K562 (cell line): ENCODE measurements around the gene ENOX2. TPM values are rescaled to one million over a fixed set of nuclear protein-coding genes. Genes with fewer than 3 reads are reported as not detected.

ENCODE experiments used
- ARID1B ChIP-seq: fragments of 450-650 bp; IDR thresholded peaks from 2 replicates; pipeline ENCODE4 v1.6.1; 2016; ENCODE audit warnings: antibody characterized with exemption, mild to moderate bottlenecking, inconsistent platforms
- CAMTA2 ChIP-seq: fragments of 250-450 bp; sonication (Bioruptor Pico); conservative IDR thresholded peaks from 2 replicates; pipeline ENCODE4 v1.5.1; 2022
- E2F6 ChIP-seq, 2 experiments: IDR thresholded peaks; 2 replicates each; pipeline ENCODE4 v1.6.1; 2011; ENCODE audit warnings: borderline replicate concordance in 1 of 2, control low read depth in 1 of 2, low read depth in 1 of 2, low read length in 1 of 2, mild to moderate bottlenecking in 1 of 2, mixed read lengths in 1 of 2, moderate library complexity in 1 of 2; ENCODE audit not compliant: insufficient read depth in 1 of 2, insufficient read length in 1 of 2, poor library complexity in 1 of 2, severe bottlenecking in 1 of 2; ENCODE audit errors: extremely low read depth in 1 of 2
- GTF2E2 ChIP-seq: fragments of 200-800 bp; sonication (Bioruptor generic); IDR thresholded peaks from 2 replicates; pipeline ENCODE4 v1.6.1; 2016; ENCODE audit warnings: missing genetic modification characterization, missing compliant biosample characterization
- MAX ChIP-seq: sonication (generic); formaldehyde crosslinking; IDR thresholded peaks from 2 replicates; pipeline ENCODE4 v1.9.0; 2022; ENCODE audit warnings: mild to moderate bottlenecking, missing genetic modification reagents
- NR2C1 ChIP-seq, 2 experiments: fragments of 450-650 bp; IDR thresholded peaks; 2 replicates each; pipeline ENCODE4 v1.6.1; 2017; ENCODE audit warnings: mild to moderate bottlenecking in 2 of 2, antibody characterized with exemption in 1 of 2, inconsistent platforms in 1 of 2, missing compliant biosample characterization in 1 of 2, missing genetic modification characterization in 1 of 2
- NR2F6 ChIP-seq: fragments of 450-650 bp; formaldehyde crosslinking; IDR thresholded peaks from 2 replicates; pipeline ENCODE4 v1.4.0; 2020; ENCODE audit warnings: mild to moderate bottlenecking
- PBX2 ChIP-seq, 2 experiments: IDR thresholded peaks in 1 of 2; conservative IDR thresholded peaks in 1 of 2; 2 replicates each; pipeline ENCODE4 v1.6.1; 2016; ENCODE audit warnings: low read depth in 2 of 2, mild to moderate bottlenecking in 1 of 2, missing compliant biosample characterization in 1 of 2, missing genetic modification characterization in 1 of 2, moderate library complexity in 1 of 2
- POLR2G ChIP-seq: fragments of 200-400 bp; formaldehyde crosslinking; IDR thresholded peaks from 2 replicates; pipeline ENCODE4 v1.6.1; 2017; ENCODE audit warnings: low read depth, mild to moderate bottlenecking, antibody characterized with exemption, low read length, moderate library complexity
- RAD51 ChIP-seq: fragments of 450-650 bp; IDR thresholded peaks from 2 replicates; pipeline ENCODE4 v1.7.1; 2016; ENCODE audit warnings: low read depth, mild to moderate bottlenecking, borderline replicate concordance
- SAFB ChIP-seq: fragments of 200-400 bp; formaldehyde crosslinking; IDR thresholded peaks from 2 replicates; pipeline ENCODE4 v1.6.1; 2017; ENCODE audit warnings: low read depth, low read length, borderline replicate concordance
- SNIP1 ChIP-seq: fragments of 450-650 bp; IDR thresholded peaks from 2 replicates; pipeline ENCODE4 v1.7.1; 2017; ENCODE audit warnings: low read depth, mild to moderate bottlenecking
- ZBED1 ChIP-seq: IDR thresholded peaks from 2 replicates; pipeline ENCODE4 v1.6.1; 2014
- ZNF609 ChIP-seq: sonication (generic); formaldehyde crosslinking; IDR thresholded peaks from 2 replicates; pipeline ENCODE4 v1.8.1; 2023; ENCODE audit warnings: missing genetic modification reagents, mild to moderate bottlenecking, borderline replicate concordance
- polyA plus RNA-seq, 8 experiments: library from polyadenylated mRNA; depleted of rRNA in 4 of 8; stranded (reverse) in 5 of 8; unstranded in 3 of 8; fragments of >200 nt; fragmentation: Nextera tagmentation in 2 of 8; fragmentation: Illumina TruSeq in 1 of 8; extraction: Ambion mirVana in 2 of 8; extraction: Trizol in 1 of 8; gene quantifications; 2 replicates each; pipeline versions ENCODE4 v1.2.1 to v1.2.3, GENCODE V29; 2011 to 2014; ENCODE audit warnings: inconsistent platforms in 1 of 8, missing spikeins in 1 of 8
- total RNA-seq, 7 experiments: library from RNA; depleted of rRNA in 6 of 7; stranded (reverse); fragments of >200 nt in 6 of 7; fragmentation: Illumina TruSeq in 2 of 7; extraction: Trizol in 2 of 7; gene quantifications; 2 replicates each; pipeline versions ENCODE4 v1.2.1 to v1.2.3, GENCODE V29; 2011 to 2021; ENCODE audit warnings: low replicate concordance in 1 of 7
- TF ChIP-seq, protein P1 (sequence below): sonication (generic); formaldehyde crosslinking; IDR thresholded peaks from 2 replicates; pipeline ENCODE4 v1.8.0; 2022; ENCODE audit warnings: mild to moderate bottlenecking, missing genetic modification reagents, borderline replicate concordance

The ENOX2 gene
- total and polyA plus RNA-seq, 9 of the 15 experiments (the other 6 are each of a cell fraction or from before 2014, with no cell fraction given): 6.1 to 24.0 (median 13.8) TPM

- TF ChIP-seq RAD51 (no peak), NR2C1 (IDR thresholded peaks at IDR 0.05) (no peak), NR2C1 (tag; IDR thresholded peaks at IDR 0.05) (no peak), POLR2G (no peak), ZBED1 (no peak; the same call in 1 of the 2 replicates), PBX2 (CRISPR knock-in tag; IDR thresholded peaks at IDR 0.05; ENCODE audit: low read depth) (no peak), PBX2 (tag; conservative IDR thresholded peaks at IDR 0.05; ENCODE audit: low read depth) (no peak), CAMTA2 (no peak), SNIP1 (no peak), ZNF609 (CRISPR knock-in tag) (no peak), GTF2E2 (tag) (no peak), E2F6 (IDR thresholded peaks at IDR 0.05; ENCODE audit: borderline replicate concordance in 1 of 2, extremely low read depth in 1 of 2, insufficient read depth in 1 of 2, insufficient read length in 1 of 2, low read depth in 1 of 2, low read length in 1 of 2, poor library complexity in 1 of 2, severe bottlenecking in 1 of 2) (no peak), SAFB (no peak), ARID1B (peak; percentile 99), NR2F6 (no peak), MAX (CRISPR knock-in tag) (no peak)
- TF ChIP-seq, protein P1, sequence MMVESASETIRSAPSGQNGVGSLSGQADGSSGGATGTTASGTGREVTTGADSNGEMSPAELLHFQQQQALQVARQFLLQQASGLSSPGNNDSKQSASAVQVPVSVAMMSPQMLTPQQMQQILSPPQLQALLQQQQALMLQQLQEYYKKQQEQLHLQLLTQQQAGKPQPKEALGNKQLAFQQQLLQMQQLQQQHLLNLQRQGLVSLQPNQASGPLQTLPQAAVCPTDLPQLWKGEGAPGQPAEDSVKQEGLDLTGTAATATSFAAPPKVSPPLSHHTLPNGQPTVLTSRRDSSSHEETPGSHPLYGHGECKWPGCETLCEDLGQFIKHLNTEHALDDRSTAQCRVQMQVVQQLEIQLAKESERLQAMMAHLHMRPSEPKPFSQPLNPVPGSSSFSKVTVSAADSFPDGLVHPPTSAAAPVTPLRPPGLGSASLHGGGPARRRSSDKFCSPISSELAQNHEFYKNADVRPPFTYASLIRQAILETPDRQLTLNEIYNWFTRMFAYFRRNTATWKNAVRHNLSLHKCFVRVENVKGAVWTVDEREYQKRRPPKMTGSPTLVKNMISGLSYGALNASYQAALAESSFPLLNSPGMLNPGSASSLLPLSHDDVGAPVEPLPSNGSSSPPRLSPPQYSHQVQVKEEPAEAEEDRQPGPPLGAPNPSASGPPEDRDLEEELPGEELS: no peak
Observed at GRCh38 chrX:130952266-130953043, 49.4 kb upstream of the ENOX2 start (continued).
